Vagina (tissue), 2 donors: ENCODE measurements around the gene WWTR1. TPM values are rescaled to one million over a fixed set of nuclear protein-coding genes. Genes with fewer than 3 reads are reported as not detected.

Experiments used
- DNase-seq, 2 donors: peaks; one replicate each; pipeline ENCODE4 v3.0.0-alpha.2; 2017; ENCODE audit errors: extremely low spot score in 2 of 2
- H3K27ac ChIP-seq: fragments of 200-600 bp; sonication (generic); one replicate; pipeline ENCODE4 v1.5.1; 2019
- H3K27me3 ChIP-seq: fragments of 200-600 bp; sonication (generic); one replicate; pipeline ENCODE4 v1.5.1; 2019
- H3K36me3 ChIP-seq, 2 donors: fragments of 200-600 bp; sonication (generic); one replicate each; pipeline ENCODE4 v1.5.1; 2017 to 2019
- H3K4me1 ChIP-seq: fragments of 200-600 bp; sonication (generic); one replicate; pipeline ENCODE4 v1.5.1; 2019
- H3K4me3 ChIP-seq, 2 donors: fragments of 200-600 bp; sonication (generic); 1 replicate in 1 of 2; 2 replicates in 1 of 2; pipeline ENCODE4 v1.5.1; 2016 to 2019
- H3K9me3 ChIP-seq: fragments of 200-600 bp; sonication (generic); one replicate; pipeline ENCODE4 v1.5.1; 2019
- POLR2A ChIP-seq, 2 donors: fragments of 450-650 bp; IDR thresholded peaks; one replicate each; pipeline ENCODE4 v1.6.1; 2017; ENCODE audit warnings: antibody characterized with exemption in 2 of 2, mild to moderate bottlenecking in 2 of 2, moderate library complexity in 2 of 2
- POLR2AphosphoS5 ChIP-seq, 2 donors: sonication (generic); formaldehyde crosslinking; IDR thresholded peaks; one replicate each; pipeline ENCODE4 v1.9.0; 2017; ENCODE audit warnings: antibody characterized with exemption in 2 of 2, mild to moderate bottlenecking in 2 of 2, low read depth in 1 of 2; ENCODE audit not compliant: insufficient read depth in 1 of 2
- intact Hi-C: fragments of 100-400 bp; cut with DNase I; formaldehyde crosslinking; loops from one replicate; pipeline ENCODE4 v1.15.1; 2023
- total RNA-seq: library from RNA; depleted of rRNA; stranded (reverse); fragments of >200 nt; gene quantifications from one replicate; pipeline ENCODE4 v1.2.3, GENCODE V29; 2016
- TF ChIP-seq, protein P1 (sequence below), 3 experiments: fragments of 450-650 bp in 2 of 3; fragments of 200-600 bp in 1 of 3; sonication (generic) in 1 of 3; IDR thresholded peaks; one replicate each; pipeline ENCODE4 v1.5.1; 2017 to 2019; ENCODE audit warnings: antibody characterized with exemption in 3 of 3, mild to moderate bottlenecking in 2 of 3, moderate library complexity in 2 of 3

WWTR1 gene
- 181 TPM for total RNA-seq

DNA sequence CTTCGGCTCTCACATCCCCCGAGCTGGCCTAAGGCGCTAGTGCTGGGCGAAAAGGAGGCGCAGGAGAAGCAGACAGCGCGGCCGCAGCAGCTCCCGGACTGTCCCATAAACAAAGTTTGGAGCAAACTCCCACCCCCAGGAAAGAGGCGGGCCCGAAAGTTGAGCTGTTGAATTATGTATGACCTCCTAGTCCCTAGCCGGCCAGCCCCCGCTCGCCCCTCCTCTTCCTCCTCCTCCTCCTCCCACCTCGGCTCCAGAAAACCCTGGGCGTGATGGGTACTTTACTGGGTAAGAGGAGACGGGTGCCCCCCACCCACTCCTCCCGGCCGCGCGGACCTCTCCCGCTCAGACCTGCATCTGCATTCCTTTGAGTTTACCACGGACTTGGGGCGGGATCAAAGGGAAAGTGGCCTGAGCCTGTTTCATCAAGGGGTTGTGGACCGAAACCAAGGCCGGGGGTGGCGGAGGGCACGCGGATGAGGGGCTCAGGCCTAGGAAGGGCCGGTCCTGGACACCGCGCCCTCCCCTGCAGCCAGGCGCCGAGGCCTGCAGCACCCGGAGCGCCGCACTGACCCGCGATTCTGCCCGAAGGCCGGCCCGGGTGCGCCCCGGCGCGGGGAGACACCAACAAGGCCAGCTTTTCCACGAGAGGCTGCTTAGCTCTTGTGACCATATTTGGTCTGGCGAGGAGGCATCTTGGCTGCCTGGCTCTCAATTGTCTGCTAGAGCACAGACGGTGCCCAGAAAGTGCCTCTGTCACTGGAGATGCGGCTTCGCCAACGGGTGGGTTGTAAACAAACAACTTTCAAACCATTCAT lies at the start of gene WWTR1:
TSS of gene WWTR1 (minus strand) at position 100 of the 818 bp plus-strand sequence. CDS start 719 bp downstream, outside the sequence.
- intact Hi-C loops: loop anchor here (5.0 kb wide), 2 partner anchors 81 to 126 kb away; no protein-coding TSS in a partner anchor
- Histone ChIP-seq H3K36me3 (no peaks in the 10 kb centered on the region), H3K4me3 (peak within 1 kb of the TSS; percentile 86 to 92), H3K27ac (peak within 1 kb of the TSS; percentile 99), H3K27me3 (no peaks in the 10 kb centered on the region), H3K4me1 (peaks cover 43% of the 10 kb centered on the region), H3K9me3 (no peaks in the 10 kb centered on the region)
- TF ChIP-seq POLR2A (IDR thresholded peaks at IDR 0.05): peak; percentile 88 to 93
- TF ChIP-seq, protein P1, sequence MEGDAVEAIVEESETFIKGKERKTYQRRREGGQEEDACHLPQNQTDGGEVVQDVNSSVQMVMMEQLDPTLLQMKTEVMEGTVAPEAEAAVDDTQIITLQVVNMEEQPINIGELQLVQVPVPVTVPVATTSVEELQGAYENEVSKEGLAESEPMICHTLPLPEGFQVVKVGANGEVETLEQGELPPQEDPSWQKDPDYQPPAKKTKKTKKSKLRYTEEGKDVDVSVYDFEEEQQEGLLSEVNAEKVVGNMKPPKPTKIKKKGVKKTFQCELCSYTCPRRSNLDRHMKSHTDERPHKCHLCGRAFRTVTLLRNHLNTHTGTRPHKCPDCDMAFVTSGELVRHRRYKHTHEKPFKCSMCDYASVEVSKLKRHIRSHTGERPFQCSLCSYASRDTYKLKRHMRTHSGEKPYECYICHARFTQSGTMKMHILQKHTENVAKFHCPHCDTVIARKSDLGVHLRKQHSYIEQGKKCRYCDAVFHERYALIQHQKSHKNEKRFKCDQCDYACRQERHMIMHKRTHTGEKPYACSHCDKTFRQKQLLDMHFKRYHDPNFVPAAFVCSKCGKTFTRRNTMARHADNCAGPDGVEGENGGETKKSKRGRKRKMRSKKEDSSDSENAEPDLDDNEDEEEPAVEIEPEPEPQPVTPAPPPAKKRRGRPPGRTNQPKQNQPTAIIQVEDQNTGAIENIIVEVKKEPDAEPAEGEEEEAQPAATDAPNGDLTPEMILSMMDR (IDR thresholded peaks at IDR 0.05): peak in 1 of 3 experiments; percentile 19
- peak; percentile 54 to 97 for TF ChIP-seq POLR2AphosphoS5 (IDR thresholded peaks at IDR 0.05; ENCODE audit: insufficient read depth in 1 of 2, low read depth in 1 of 2)
- peak in 1 of 2 donors; percentile 97 for DNase-seq

DNA sequence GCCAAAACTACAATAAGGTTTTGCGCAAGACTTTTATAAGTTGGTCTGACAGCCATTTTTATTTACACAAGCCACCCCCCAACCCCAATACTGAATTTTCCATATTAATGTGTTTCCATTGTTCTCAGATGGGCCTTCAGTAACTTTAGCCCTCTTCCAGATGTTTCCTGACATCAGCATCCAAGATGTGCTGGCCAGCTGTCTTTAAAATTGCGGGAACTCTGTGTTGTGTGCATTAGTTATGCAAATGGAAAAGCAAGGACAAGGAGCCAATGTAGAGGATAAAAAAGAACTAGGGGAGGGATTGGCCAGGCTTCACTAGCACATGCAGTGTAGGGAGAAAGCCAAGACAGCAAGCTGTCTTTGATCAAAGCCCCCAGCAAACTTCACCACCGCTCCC lies 49.1 kb upstream of the WWTR1 start:
- DNase-seq: no peak
- Histone ChIP-seq H3K9me3 (no peaks in the 10 kb centered on the region), H3K27ac (peak overlapping the region; percentile 42), H3K4me3 (no peak overlapping the region), H3K36me3 (no peaks in the 10 kb centered on the region), H3K4me1 (peaks cover 22% of the 10 kb centered on the region), H3K27me3 (no peaks in the 10 kb centered on the region)
- TF ChIP-seq POLR2A (IDR thresholded peaks at IDR 0.05) (no peak), POLR2AphosphoS5 (IDR thresholded peaks at IDR 0.05; ENCODE audit: insufficient read depth in 1 of 2, low read depth in 1 of 2) (no peak)
- TF ChIP-seq, protein P1 (IDR thresholded peaks at IDR 0.05): no peak
- intact Hi-C loops: no loop called here

DNA sequence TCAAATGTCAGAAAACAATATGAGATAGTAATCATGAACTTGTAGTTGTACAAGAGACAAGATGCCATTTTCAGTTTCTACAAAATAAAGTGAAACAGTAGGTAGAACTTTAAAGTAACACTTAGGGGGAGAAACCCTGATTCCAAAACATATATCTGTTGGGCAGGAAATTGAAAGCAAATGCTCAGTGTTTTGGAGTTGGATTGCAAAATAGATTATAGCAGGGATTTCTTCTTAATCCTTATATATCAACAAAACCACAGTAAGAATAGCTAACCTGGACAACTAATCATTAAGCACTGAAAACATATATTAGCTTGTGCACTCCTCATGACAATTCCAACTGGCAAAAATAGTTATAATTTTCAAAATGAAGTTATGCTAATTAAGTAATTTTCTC lies 47.6 kb upstream of the WWTR1 start:
- H3K9me3 ChIP-seq: no peaks in the 10 kb centered on the region
- H3K4me3 ChIP-seq: no peak overlapping the region
- H3K4me1 ChIP-seq: peaks cover 22% of the 10 kb centered on the region
- H3K27me3 ChIP-seq: no peaks in the 10 kb centered on the region
- DNase-seq: no peak
- H3K36me3 ChIP-seq: no peaks in the 10 kb centered on the region
- intact Hi-C loops: no loop called here
- TF ChIP-seq POLR2A (IDR thresholded peaks at IDR 0.05): no peak
- TF ChIP-seq POLR2AphosphoS5 (IDR thresholded peaks at IDR 0.05; ENCODE audit: insufficient read depth in 1 of 2, low read depth in 1 of 2): no peak
- TF ChIP-seq, protein P1 (IDR thresholded peaks at IDR 0.05): no peak
- no peak overlapping the region for H3K27ac ChIP-seq

DNA sequence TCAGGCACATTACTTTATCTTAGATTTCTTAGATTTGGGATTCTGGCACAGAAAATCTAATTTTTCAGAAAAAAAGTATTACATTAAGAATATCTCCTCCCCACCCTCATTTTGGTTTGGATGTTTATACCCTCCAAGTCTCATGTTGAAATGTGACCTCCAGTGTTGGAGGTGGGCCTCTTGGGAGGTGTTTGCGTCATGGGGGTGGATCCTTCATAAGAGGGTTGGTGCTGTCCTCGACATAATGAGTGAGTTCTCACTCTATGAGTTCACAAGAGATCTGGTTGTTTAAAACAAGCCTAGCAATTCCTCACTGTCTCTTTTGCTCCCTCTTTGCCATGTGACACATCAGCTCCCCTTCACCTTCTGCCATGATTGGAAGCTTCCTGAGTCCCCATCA lies 45.6 kb upstream of the WWTR1 start:
- peaks cover 22% of the 10 kb centered on the region for H3K4me1 ChIP-seq
- TF ChIP-seq POLR2A (IDR thresholded peaks at IDR 0.05): no peak
- TF ChIP-seq POLR2AphosphoS5 (IDR thresholded peaks at IDR 0.05; ENCODE audit: insufficient read depth in 1 of 2, low read depth in 1 of 2): peak in 1 of 2 donors; percentile 30
- H3K36me3 ChIP-seq: no peaks in the 10 kb centered on the region
- peak overlapping the region; percentile 62 for H3K27ac ChIP-seq
- H3K27me3 ChIP-seq: no peaks in the 10 kb centered on the region
- no peak for DNase-seq
- intact Hi-C loops: no loop called here
- H3K4me3 ChIP-seq: no peak overlapping the region
- no peaks in the 10 kb centered on the region for H3K9me3 ChIP-seq

DNA sequence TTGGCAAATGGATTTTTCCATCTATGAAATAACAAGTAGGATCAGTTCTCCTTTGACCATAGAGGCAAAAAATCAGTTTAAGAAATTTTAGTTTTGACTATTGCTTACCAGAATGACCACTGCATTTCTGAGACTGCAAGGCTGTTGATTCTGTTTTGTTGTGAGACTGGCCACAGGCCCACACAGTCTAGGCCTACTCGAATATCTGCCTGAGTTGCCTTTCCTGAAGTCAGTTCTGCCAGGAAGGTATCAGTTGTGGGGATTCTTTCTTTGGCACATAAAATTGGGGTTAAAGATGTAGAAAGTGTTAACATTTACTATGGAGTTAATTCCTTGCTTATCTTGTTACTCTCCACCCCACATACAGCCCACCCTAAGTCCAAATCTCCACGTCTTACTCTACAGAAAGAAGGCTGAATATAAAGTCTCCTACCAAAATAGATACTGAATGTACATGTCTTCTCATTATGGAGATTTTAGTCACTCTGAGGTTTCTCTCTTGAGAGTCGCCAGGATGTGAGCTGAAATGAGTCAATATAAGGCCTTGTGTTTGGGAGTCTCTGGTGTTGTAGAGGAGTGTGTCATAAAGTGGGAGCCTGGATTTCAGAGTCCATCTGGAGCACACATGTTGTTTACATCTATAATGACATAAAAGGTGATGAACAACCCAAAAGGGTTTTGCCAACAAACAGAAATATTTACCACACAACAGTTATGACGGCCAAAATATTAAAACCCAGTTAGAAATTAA lies 45.0 kb upstream of the WWTR1 start:
- H3K27me3 ChIP-seq: no peaks in the 10 kb centered on the region
- H3K36me3 ChIP-seq: no peaks in the 10 kb centered on the region
- TF ChIP-seq, protein P1 (IDR thresholded peaks at IDR 0.05): no peak
- no peak for TF ChIP-seq POLR2A (IDR thresholded peaks at IDR 0.05)
- TF ChIP-seq POLR2AphosphoS5 (IDR thresholded peaks at IDR 0.05; ENCODE audit: insufficient read depth in 1 of 2, low read depth in 1 of 2): no peak
- no peak for DNase-seq
- intact Hi-C loops: no loop called here
- peaks cover 22% of the 10 kb centered on the region for H3K4me1 ChIP-seq
- H3K4me3 ChIP-seq: no peak overlapping the region
- no peaks in the 10 kb centered on the region for H3K9me3 ChIP-seq
- peak overlapping the region; percentile 62 for H3K27ac ChIP-seq
